Memory B cell (primary cell): Measurements from ENCODE around the gene CCDC188.
A peak's percentile ranks its signal among the peaks of the same experiment; 100 is the strongest.

ENCODE experiments used
- ATAC-seq: fragments of 150-1000 bp; cut with Tn5 transposase; 2 replicates; pipeline ENCODE4 v1.10.0; 2021; ENCODE audit warnings: low read depth, mild to moderate bottlenecking, moderate library complexity
- DNase-seq, 2 donors: peaks; one replicate each; pipeline ENCODE4 v3.0.0; 2022; ENCODE audit warnings: low spot score in 2 of 2
- H3K27ac Mint-ChIP-seq: one replicate; pipeline ENCODE4 v1.8.0; 2022; ENCODE audit warnings: mild to moderate bottlenecking, moderate library complexity, mixed read lengths
- H3K27me3 Mint-ChIP-seq: one replicate; pipeline ENCODE4 v1.8.0; 2022; ENCODE audit warnings: mixed read lengths
- H3K36me3 Mint-ChIP-seq: one replicate; pipeline ENCODE4 v1.8.0; 2022; ENCODE audit warnings: mild to moderate bottlenecking, mixed read lengths
- H3K4me1 Mint-ChIP-seq: one replicate; pipeline ENCODE4 v1.8.0; 2022; ENCODE audit warnings: mixed read lengths
- H3K4me3 Mint-ChIP-seq: one replicate; pipeline ENCODE4 v1.8.0; 2022; ENCODE audit warnings: mild to moderate bottlenecking, moderate library complexity, mixed read lengths
- H3K9me3 Mint-ChIP-seq: one replicate; pipeline ENCODE4 v1.8.0; 2022; ENCODE audit warnings: mixed read lengths

CCDC188 gene

DNA sequence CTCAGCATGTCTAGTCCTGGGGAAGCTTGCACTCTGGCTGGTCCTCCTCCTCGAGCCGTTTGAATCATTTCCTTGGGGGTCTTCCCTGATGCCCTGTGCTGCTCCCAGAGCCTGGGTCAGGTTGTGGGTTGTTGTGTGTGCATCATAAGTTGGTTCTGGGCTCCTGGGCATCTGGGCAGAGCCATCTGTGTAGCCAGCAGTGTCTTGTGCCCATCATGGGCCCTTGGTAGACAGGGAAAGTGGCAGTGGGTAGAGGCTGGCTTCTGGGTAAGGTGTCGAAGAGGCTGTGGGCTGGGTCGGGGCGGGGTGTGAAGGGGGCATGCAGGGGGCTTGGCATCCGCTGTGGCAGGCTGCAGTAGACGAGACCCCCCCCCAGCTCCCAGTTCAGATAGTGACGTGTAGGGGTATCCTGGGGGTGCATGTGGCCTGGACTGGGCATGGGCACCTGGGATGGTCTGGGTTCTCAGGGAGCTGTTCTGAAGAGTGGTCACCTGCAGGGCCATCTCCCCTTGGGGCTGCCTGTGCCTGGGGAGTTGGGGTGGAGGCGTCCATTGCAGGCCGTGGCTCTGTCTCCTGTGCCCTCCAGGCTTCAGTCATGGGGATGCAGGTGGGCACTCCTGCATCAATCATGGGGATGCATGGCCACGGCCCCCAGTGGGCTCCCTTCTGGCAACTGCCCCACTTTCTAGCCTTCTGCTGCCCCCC, 26.6 kb downstream of the CCDC188 start:
- no peaks in the 10 kb centered on the region for H3K27me3 Mint-ChIP-seq
- no peak for ATAC-seq
- no peaks in the 10 kb centered on the region for H3K9me3 Mint-ChIP-seq
- H3K36me3 Mint-ChIP-seq: peaks cover 9% of the 10 kb centered on the region
- no peak overlapping the region for H3K4me3 Mint-ChIP-seq
- no peak for DNase-seq
- peaks cover 13% of the 10 kb centered on the region for H3K4me1 Mint-ChIP-seq
- no peak overlapping the region for H3K27ac Mint-ChIP-seq

- H3K27ac Mint-ChIP-seq: no peak overlapping the region
Observed at GRCh38 chr22:20123366-20124082, 27.3 kb downstream of the CCDC188 start.

DNA sequence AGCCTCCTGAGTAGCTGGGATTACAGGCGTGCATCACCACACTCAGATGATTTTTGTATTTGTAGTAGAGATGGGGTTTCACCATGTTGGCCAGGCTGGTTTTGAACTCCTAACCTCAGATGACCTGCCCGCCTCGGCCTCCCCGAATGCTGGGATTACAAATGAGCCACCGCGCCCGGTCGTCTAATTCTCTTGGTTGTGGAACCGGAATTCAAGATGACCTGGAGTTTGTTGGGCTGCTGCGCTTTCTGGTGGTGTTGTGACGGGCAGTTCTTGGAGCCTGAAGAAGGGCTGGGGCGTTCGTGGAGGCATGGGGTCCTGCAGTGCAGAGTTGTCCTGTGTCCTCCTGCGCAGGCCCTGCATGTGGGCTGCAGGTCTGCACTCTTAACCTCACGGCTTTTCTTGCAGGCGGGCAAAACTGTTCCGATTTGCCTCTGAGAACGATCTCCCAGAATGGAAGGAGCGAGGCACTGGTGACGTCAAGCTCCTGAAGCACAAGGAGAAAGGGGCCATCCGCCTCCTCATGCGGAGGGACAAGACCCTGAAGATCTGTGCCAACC, 28.9 kb downstream of the CCDC188 start:
- H3K9me3 Mint-ChIP-seq: no peaks in the 10 kb centered on the region
- H3K27me3 Mint-ChIP-seq: no peaks in the 10 kb centered on the region
- no peak overlapping the region for H3K27ac Mint-ChIP-seq
- ATAC-seq: no peak
- DNase-seq: no peak
- H3K4me3 Mint-ChIP-seq: no peak overlapping the region
- peaks cover 9% of the 10 kb centered on the region for H3K36me3 Mint-ChIP-seq
- H3K4me1 Mint-ChIP-seq: peaks cover 16% of the 10 kb centered on the region

More at GRCh38 chr22:20123366-20124082, 27.3 kb downstream of the CCDC188 start:
- peaks cover 16% of the 10 kb centered on the region for H3K4me1 Mint-ChIP-seq
- DNase-seq (no peak), ATAC-seq (no peak)
- H3K27me3 Mint-ChIP-seq: no peaks in the 10 kb centered on the region
- H3K9me3 Mint-ChIP-seq: no peaks in the 10 kb centered on the region
- peaks cover 11% of the 10 kb centered on the region for H3K36me3 Mint-ChIP-seq
- no peak overlapping the region for H3K4me3 Mint-ChIP-seq

- Mint-ChIP-seq H3K36me3 (peaks cover 11% of the 10 kb centered on the region), H3K9me3 (no peaks in the 10 kb centered on the region), H3K4me1 (peaks cover 25% of the 10 kb centered on the region), H3K4me3 (peak overlapping the region; percentile 77), H3K27ac (peak overlapping the region; percentile 35), H3K27me3 (no peaks in the 10 kb centered on the region)
- ATAC-seq (no peak), DNase-seq (no peak)
Observed at GRCh38 chr22:20118300-20119020, 32.4 kb downstream of the CCDC188 start.

GRCh38 chr22:20117633-20118299, 33.1 kb downstream of the CCDC188 start:
- Mint-ChIP-seq H3K36me3 (peaks cover 9% of the 10 kb centered on the region), H3K4me3 (peak overlapping the region; percentile 77), H3K27ac (peak overlapping the region; percentile 95), H3K27me3 (no peaks in the 10 kb centered on the region), H3K9me3 (no peaks in the 10 kb centered on the region), H3K4me1 (peaks cover 22% of the 10 kb centered on the region)
- ATAC-seq (peak; percentile 16), DNase-seq (peak; percentile 27 to 51)

GRCh38 chr22:20116951-20117632, 33.8 kb downstream of the CCDC188 start, which contains the start of gene TRMT2A:
TRMT2A (minus strand) TSS chr22:20117226; CDS start chr22:20116906, 320 bp downstream.
- Mint-ChIP-seq H3K9me3 (no peaks in the 10 kb centered on the region), H3K27me3 (no peaks in the 10 kb centered on the region), H3K36me3 (peaks cover 7% of the 10 kb centered on the region), H3K4me1 (peaks cover 18% of the 10 kb centered on the region), H3K27ac (peak within 1 kb of the TSS; percentile 95), H3K4me3 (peak within 1 kb of the TSS; percentile 95)
- peak; percentile 83 for ATAC-seq
- peak; percentile 96 for DNase-seq

- no peak for ATAC-seq
- Mint-ChIP-seq H3K9me3 (no peaks in the 10 kb centered on the region), H3K36me3 (peaks cover 7% of the 10 kb centered on the region), H3K4me3 (peak overlapping the region; percentile 95), H3K27ac (peak overlapping the region; percentile 95), H3K27me3 (no peaks in the 10 kb centered on the region), H3K4me1 (peaks cover 18% of the 10 kb centered on the region)
- no peak for DNase-seq
Observed at GRCh38 chr22:20116376-20116950, 34.4 kb downstream of the CCDC188 start.

DNA sequence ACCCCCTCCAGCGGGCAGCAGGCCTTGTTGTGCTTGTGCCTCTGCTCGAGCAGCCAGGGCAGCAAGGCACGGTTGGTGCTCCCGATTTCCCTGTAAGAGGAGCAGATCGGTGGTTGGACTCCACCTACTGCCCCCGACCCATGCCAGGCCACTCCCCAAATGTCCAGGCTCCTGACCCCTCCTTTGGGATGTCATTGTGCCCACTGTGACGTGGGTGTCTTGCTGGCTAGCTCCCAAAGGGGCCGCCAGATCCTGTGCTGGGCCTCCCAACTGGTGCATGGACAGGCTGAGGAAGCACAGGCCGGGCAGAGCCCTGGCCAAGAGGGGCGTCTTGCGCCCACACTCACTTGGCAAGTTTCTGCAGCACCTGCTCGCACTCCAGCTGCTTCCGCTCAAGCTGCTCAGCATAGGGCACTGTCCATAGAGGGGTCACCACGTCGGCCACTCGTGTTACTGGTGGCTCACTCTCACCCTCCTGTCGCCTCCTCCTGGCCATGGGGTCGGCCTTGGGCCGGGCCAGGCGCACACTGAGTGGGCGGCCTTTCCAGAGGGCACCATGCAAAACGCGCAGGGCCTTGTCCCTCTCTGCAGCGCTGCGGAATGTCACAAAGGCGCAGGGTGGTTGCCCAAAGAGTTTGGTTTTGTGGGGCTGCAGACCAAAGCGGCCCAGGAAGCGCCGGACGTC, 35.0 kb downstream of the CCDC188 start, which contains the start of gene RANBP1:
TSS of gene RANBP1 (plus strand) at position 414 of the 685 bp plus-strand sequence. CDS start at position 495, 81 bp downstream.
- H3K36me3 Mint-ChIP-seq: peaks cover 7% of the 10 kb centered on the region
- peaks cover 20% of the 10 kb centered on the region for H3K4me1 Mint-ChIP-seq
- no peaks in the 10 kb centered on the region for H3K27me3 Mint-ChIP-seq

GRCh38 chr22:20114506-20115475, 36.1 kb downstream of the CCDC188 start:
- Mint-ChIP-seq H3K4me1 (peaks cover 18% of the 10 kb centered on the region), H3K27me3 (no peaks in the 10 kb centered on the region), H3K36me3 (peaks cover 7% of the 10 kb centered on the region), H3K4me3 (peak overlapping the region; percentile 62), H3K27ac (peak overlapping the region; percentile 89), H3K9me3 (no peaks in the 10 kb centered on the region)
- no peak for DNase-seq
- ATAC-seq: no peak

More for the DNA sequence above, 35.0 kb downstream of the CCDC188 start, which contains the start of gene RANBP1:
- ATAC-seq: no peak
- H3K4me3 Mint-ChIP-seq: peak within 1 kb of the TSS; percentile 95
- no peak for DNase-seq
- peak within 1 kb of the TSS; percentile 95 for H3K27ac Mint-ChIP-seq
- no peaks in the 10 kb centered on the region for H3K9me3 Mint-ChIP-seq

GRCh38 chr22:20113551-20114310, 37.1 kb downstream of the CCDC188 start:
- no peak overlapping the region for H3K27ac Mint-ChIP-seq
- no peak overlapping the region for H3K4me3 Mint-ChIP-seq
- peaks cover 6% of the 10 kb centered on the region for H3K36me3 Mint-ChIP-seq
- no peaks in the 10 kb centered on the region for H3K27me3 Mint-ChIP-seq
- no peak for ATAC-seq
- no peak for DNase-seq
- no peaks in the 10 kb centered on the region for H3K9me3 Mint-ChIP-seq
- peaks cover 16% of the 10 kb centered on the region for H3K4me1 Mint-ChIP-seq
